Ascending aorta (tissue), 2 donors: ENCODE results near the gene TAAR5. TPM values are rescaled to one million over a fixed set of nuclear protein-coding genes. Genes with fewer than 3 reads are reported as not detected.
"Not testable (repeated sequence)": the region's sequence is repeated elsewhere in the genome, so short reads cannot be mapped to it uniquely, and the experiment has no call there.

Source experiments
- DNase-seq, 2 donors: peaks; one replicate each; pipeline ENCODE4 v3.0.0-alpha.2; 2019; ENCODE audit warnings: low spot score in 2 of 2
- H3K27ac ChIP-seq, 2 donors: fragments of 200-600 bp; sonication (generic); one replicate each; pipeline ENCODE4 v1.5.1; 2016 to 2017; ENCODE audit warnings: mild to moderate bottlenecking in 1 of 2
- H3K27me3 ChIP-seq: fragments of 200-600 bp; sonication (generic); one replicate; pipeline ENCODE4 v1.5.1; 2017
- H3K36me3 ChIP-seq, 2 donors: fragments of 200-600 bp; sonication (generic); one replicate each; pipeline ENCODE4 v1.5.1; 2016
- H3K4me1 ChIP-seq, 2 donors: fragments of 200-600 bp; sonication (generic); one replicate each; pipeline ENCODE4 v1.5.1; 2016 to 2017; ENCODE audit warnings: mild to moderate bottlenecking in 1 of 2
- H3K4me3 ChIP-seq, 2 donors: fragments of 200-600 bp; sonication (generic); one replicate each; pipeline ENCODE4 v1.5.1; 2016 to 2017; ENCODE audit warnings: mild to moderate bottlenecking in 1 of 2
- H3K9me3 ChIP-seq, 2 donors: fragments of 200-600 bp; sonication (generic); one replicate each; pipeline ENCODE4 v1.5.1; 2016
- intact Hi-C: fragments of 100-400 bp; cut with DNase I; formaldehyde crosslinking; loops from one replicate; pipeline ENCODE4 v1.15.1; 2023
- total RNA-seq: library from RNA; depleted of rRNA; stranded (reverse); fragments of >200 nt; gene quantifications from one replicate; pipeline ENCODE4 v1.1.0, GENCODE V29; 2016
- TF ChIP-seq, protein P1 (sequence below), 3 experiments: fragments of 200-600 bp in 2 of 3; fragments of 450-650 bp in 1 of 3; sonication (generic) in 2 of 3; IDR thresholded peaks; one replicate each; pipeline ENCODE4 v1.5.1; 2016 to 2019; ENCODE audit warnings: antibody characterized with exemption in 3 of 3, mild to moderate bottlenecking in 1 of 3, moderate library complexity in 1 of 3

The TAAR5 gene
- total RNA-seq, 1 donor from 2014 or later = not detected

DNA sequence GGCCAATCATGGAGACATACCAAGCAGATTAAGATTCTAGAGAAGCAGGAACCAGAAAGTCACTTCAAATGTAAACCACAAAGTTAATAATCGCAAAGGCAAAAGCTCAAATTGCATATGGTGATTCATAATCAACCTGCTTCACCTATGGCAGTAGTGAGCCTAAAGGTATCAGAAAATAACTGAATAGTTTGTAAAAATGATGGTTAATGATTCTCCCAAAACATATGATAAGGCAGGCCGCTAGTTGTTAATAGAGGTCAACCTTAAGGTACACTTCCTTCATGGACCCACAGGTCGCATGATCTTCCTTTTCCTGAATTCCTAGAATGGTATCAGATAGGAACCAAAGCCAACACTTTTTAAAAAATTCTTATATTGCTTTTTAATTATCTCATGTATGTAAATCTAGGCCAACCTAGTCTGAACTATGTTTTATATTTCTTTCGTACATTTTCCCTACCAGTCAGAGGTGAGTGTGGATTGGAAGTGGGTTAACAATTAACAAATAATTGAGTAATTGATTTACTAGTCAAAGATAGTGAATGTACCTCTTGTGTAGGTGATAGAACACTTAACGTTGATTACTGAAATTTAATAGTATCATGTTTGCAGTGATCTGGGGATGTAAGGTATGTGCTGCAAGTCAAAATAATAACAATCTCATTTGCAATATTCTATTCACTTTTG is 18.1 kb upstream of the TAAR5 start:
- Histone ChIP-seq H3K27me3 (no peaks in the 10 kb centered on the region), H3K9me3 (no peaks in the 10 kb centered on the region), H3K4me1 (no peaks in the 10 kb centered on the region), H3K4me3 (no peak overlapping the region), H3K27ac (no peak overlapping the region), H3K36me3 (no peaks in the 10 kb centered on the region)
- DNase-seq = no peak
- intact Hi-C loops = no loop called here
- TF ChIP-seq, protein P1, sequence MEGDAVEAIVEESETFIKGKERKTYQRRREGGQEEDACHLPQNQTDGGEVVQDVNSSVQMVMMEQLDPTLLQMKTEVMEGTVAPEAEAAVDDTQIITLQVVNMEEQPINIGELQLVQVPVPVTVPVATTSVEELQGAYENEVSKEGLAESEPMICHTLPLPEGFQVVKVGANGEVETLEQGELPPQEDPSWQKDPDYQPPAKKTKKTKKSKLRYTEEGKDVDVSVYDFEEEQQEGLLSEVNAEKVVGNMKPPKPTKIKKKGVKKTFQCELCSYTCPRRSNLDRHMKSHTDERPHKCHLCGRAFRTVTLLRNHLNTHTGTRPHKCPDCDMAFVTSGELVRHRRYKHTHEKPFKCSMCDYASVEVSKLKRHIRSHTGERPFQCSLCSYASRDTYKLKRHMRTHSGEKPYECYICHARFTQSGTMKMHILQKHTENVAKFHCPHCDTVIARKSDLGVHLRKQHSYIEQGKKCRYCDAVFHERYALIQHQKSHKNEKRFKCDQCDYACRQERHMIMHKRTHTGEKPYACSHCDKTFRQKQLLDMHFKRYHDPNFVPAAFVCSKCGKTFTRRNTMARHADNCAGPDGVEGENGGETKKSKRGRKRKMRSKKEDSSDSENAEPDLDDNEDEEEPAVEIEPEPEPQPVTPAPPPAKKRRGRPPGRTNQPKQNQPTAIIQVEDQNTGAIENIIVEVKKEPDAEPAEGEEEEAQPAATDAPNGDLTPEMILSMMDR (IDR thresholded peaks at IDR 0.05) = no peak

DNA sequence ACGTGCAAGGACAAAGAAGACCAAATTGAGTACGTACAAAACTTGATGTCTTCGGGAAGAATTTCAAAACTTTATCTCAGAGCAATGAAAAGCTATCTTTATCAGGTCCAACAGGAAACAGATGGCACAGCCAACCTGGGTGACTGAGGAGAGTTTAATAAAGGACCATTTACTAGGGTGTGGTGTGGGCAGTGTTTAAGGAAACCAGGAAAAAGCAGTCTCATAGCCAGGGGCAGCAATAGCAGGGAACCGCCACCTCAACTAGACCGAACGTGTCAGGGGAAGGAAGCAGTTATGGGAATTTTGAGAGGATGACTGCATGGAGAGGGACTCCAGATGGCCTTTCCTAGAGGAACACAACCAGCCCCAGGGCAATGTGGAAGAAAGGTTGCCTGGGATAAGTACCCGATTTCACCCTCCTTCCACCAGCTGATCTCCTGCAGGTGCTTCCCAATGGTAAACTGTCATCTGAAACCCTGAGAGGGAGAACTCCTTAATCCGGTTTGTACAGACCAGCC is 15.2 kb upstream of the TAAR5 start:
- Histone ChIP-seq H3K9me3 (no peaks in the 10 kb centered on the region), H3K27ac (no peak overlapping the region), H3K4me1 (no peaks in the 10 kb centered on the region), H3K4me3 (no peak overlapping the region), H3K36me3 (no peaks in the 10 kb centered on the region), H3K27me3 (no peaks in the 10 kb centered on the region)
- TF ChIP-seq, protein P1 (IDR thresholded peaks at IDR 0.05) = no peak
- intact Hi-C loops = no loop called here
- DNase-seq = no peak

DNA sequence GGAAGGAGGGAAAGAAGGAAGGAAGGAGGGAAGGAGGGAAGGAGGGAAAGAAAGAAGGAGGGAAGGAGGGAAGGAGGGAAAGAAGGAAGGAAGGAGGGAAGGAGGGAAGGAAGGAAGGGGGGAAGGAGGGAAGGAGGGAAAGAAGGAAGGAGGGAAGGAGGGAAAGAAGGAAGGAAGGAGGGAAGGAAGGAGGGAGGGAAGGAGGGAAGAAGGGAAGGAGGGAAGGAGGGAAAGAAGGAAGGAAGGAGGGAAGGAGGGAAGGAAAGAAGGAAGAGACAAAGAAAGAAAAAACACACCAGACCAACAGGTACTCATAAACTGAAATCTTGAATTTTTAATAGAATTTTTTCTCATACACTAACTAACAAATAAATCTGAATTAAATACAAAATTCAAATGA is 11.4 kb upstream of the TAAR5 start:
- H3K9me3 ChIP-seq, H3K27me3 ChIP-seq, intact Hi-C loops, DNase-seq, H3K27ac ChIP-seq, H3K36me3 ChIP-seq, H3K4me3 ChIP-seq, H3K4me1 ChIP-seq: not testable (repeated sequence)

DNA sequence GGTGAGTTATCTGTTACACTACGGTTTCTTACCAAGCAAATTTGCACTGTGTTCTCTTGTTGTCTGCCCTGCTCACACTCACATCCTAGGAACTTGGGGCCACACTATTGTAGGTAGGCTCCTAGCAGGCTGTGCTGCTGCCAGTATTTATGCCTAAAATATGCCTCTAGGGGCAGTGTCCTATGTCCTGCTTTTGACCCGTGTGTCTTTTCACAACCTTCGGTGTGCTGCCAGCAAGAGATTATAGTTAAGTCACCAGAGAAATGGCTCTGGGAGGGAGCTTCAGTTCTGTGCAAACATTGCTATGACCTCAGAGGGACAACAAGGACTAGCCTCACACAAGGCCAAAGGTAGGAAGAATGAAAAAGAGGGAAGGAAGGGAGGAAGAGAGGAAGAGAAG is 8.9 kb upstream of the TAAR5 start:
- no peak for DNase-seq
- Histone ChIP-seq H3K9me3 (no peaks in the 10 kb centered on the region), H3K36me3 (no peaks in the 10 kb centered on the region), H3K27ac (no peak overlapping the region), H3K27me3 (no peaks in the 10 kb centered on the region), H3K4me1 (no peaks in the 10 kb centered on the region), H3K4me3 (no peak overlapping the region)
- TF ChIP-seq, protein P1 (IDR thresholded peaks at IDR 0.05) = no peak
- intact Hi-C loops = no loop called here

DNA sequence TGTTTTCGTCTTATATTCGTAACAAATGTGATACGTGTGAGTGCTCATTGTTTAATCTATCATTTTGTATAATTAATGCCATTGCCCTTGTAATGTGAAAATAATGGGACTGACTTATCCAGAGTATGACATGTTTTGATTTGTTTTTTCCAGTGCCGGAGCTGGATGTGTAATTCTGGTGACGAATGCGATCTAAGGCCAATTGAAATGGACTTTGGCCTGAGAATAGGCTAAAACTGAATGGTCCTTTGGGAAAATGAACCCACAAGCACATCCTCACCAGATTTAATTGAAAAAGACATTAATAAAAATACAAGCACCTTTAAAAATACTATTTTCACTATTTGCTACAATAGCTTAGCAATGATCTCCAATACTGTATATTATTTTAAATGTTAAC is 6.7 kb upstream of the TAAR5 start:
- H3K27me3 ChIP-seq = no peaks in the 10 kb centered on the region
- no peaks in the 10 kb centered on the region for H3K4me1 ChIP-seq
- H3K36me3 ChIP-seq = no peaks in the 10 kb centered on the region
- no peak overlapping the region for H3K27ac ChIP-seq
- TF ChIP-seq, protein P1 (IDR thresholded peaks at IDR 0.05) = no peak
- DNase-seq = no peak
- intact Hi-C loops = no loop called here
- no peak overlapping the region for H3K4me3 ChIP-seq
- H3K9me3 ChIP-seq = no peaks in the 10 kb centered on the region

DNA sequence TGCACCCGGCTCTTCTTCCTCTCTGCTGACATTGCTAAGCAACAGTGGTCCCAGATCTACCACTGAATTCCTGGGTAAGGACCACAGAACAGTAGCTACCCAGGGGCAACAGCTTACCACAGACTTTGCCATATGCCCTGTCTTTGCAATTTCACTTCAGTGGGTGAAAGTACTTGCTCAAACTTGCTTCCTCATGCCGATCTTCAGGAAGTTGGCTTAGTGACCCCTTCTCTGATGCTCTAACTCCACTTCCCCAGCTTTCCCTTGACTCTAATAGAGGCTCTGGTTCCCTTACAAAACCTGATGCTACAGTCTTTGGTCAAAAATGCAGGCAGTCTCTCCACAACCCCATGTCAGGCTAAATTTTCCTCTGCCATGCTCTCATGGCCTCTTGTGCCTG is 3.3 kb upstream of the TAAR5 start:
- no peak overlapping the region for H3K4me3 ChIP-seq
- no peaks in the 10 kb centered on the region for H3K36me3 ChIP-seq
- no peaks in the 10 kb centered on the region for H3K27me3 ChIP-seq
- H3K4me1 ChIP-seq = no peaks in the 10 kb centered on the region
- TF ChIP-seq, protein P1 (IDR thresholded peaks at IDR 0.05) = no peak
- no peaks in the 10 kb centered on the region for H3K9me3 ChIP-seq
- DNase-seq = no peak
- no peak overlapping the region for H3K27ac ChIP-seq
- intact Hi-C loops = no loop called here
